ENCODE results near the gene ASAP2. TPM values are rescaled to one million over a fixed set of nuclear protein-coding genes. Genes with fewer than 3 reads are reported as not detected.

Gene ASAP2
- polyA plus RNA-seq, 3 donors, result 0.08 to 1.1 (median 0.20) TPM

- no peaks in the 10 kb centered on the region for H3K79me2 ChIP-seq (ENCODE audit: insufficient read depth, low read length)
- no peaks in the 10 kb centered on the region for H3K36me3 Mint-ChIP-seq
- H2AFZ ChIP-seq (ENCODE audit: insufficient read depth, low read depth, low read length, poor library complexity, severe bottlenecking), result peak overlapping the region; percentile 15
- peaks cover 0 to 5% (median 5%) of the 10 kb centered on the region in 3 donors for H3K27me3 Mint-ChIP-seq (ENCODE audit: low read depth in 3 of 3)
- TF ChIP-seq, protein P1, sequence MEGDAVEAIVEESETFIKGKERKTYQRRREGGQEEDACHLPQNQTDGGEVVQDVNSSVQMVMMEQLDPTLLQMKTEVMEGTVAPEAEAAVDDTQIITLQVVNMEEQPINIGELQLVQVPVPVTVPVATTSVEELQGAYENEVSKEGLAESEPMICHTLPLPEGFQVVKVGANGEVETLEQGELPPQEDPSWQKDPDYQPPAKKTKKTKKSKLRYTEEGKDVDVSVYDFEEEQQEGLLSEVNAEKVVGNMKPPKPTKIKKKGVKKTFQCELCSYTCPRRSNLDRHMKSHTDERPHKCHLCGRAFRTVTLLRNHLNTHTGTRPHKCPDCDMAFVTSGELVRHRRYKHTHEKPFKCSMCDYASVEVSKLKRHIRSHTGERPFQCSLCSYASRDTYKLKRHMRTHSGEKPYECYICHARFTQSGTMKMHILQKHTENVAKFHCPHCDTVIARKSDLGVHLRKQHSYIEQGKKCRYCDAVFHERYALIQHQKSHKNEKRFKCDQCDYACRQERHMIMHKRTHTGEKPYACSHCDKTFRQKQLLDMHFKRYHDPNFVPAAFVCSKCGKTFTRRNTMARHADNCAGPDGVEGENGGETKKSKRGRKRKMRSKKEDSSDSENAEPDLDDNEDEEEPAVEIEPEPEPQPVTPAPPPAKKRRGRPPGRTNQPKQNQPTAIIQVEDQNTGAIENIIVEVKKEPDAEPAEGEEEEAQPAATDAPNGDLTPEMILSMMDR (IDR thresholded peaks at IDR 0.05), result no peak
- H3K27me3 ChIP-seq (ENCODE audit: control insufficient read depth in 2 of 2, insufficient read depth in 2 of 2, low read length in 2 of 2), result no peaks in the 10 kb centered on the region
- no CpG with 5 or more reads among the region's 2 CpGs for WGBS (ENCODE audit: insufficient coverage)
- H3K27ac ChIP-seq (ENCODE audit: low read depth in 1 of 2, low read length in 2 of 2), result no peak overlapping the region
- no peak overlapping the region for H3K4me3 ChIP-seq (replicated peaks in 1 of 3; ENCODE audit: low read depth in 2 of 3, low read length in 3 of 3)
- no peak overlapping the region for H3K4me2 ChIP-seq (replicated peaks; ENCODE audit: extremely low read depth, low read length, poor library complexity, severe bottlenecking)
- H3K27ac Mint-ChIP-seq, result no peak overlapping the region
- no peak overlapping the region for H3K4me3 Mint-ChIP-seq
- H3K9me3 Mint-ChIP-seq, result peaks cover 0 to 5% (median 1%) of the 10 kb centered on the region in 7 donors
- H3K9ac ChIP-seq (ENCODE audit: insufficient read depth, low read length, poor library complexity, severe bottlenecking), result no peak overlapping the region
- H4K20me1 ChIP-seq (ENCODE audit: insufficient read depth, low read length), result no peaks in the 10 kb centered on the region
- H3K4me1 Mint-ChIP-seq, result peaks cover 37% of the 10 kb centered on the region
- intact Hi-C loops (cut with micrococcal nuclease), result no loop called here
- peaks cover 21 to 23% of the 10 kb centered on the region in 2 donors for H3K4me1 ChIP-seq (ENCODE audit: control insufficient read depth in 1 of 2, insufficient read depth in 2 of 2, low read length in 2 of 2)
- DNase-seq, result no peak
- H3K9me3 ChIP-seq (replicated peaks in 1 of 2; ENCODE audit: control insufficient read depth in 1 of 2, insufficient read depth in 1 of 2, low read length in 2 of 2), result no peaks in the 10 kb centered on the region
- no peaks in the 10 kb centered on the region for H3K36me3 ChIP-seq (replicated peaks in 1 of 2; ENCODE audit: control insufficient read depth in 1 of 2, insufficient read depth in 2 of 2, low read length in 2 of 2)
These were observed 18.9 kb upstream of the ASAP2 start for GRCh38 chr2:9187620-9188214.

DNA sequence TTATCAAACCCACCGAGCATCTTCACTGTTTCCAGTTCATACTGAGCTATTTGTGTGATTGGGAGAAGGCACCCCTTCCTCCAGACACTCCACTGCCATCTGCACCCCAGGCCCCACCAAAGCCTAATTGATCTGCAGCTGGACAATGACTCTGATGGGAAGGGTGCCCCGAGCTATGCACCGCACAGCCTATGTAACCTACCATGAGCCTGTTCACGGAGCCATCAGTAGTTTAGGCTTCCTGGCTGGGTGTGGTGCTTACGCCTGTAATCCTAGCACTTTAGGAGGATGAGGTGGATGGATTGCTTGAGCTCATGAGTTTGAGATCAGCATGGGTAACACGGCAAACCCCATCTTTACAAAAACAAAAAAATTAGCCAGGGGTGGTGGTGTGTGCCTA lies 17.8 kb upstream of the ASAP2 start:
- Histone ChIP-seq H3K9me3 (replicated peaks in 1 of 2; ENCODE audit: control insufficient read depth in 1 of 2, insufficient read depth in 1 of 2, low read length in 2 of 2) (no peaks in the 10 kb centered on the region), H3K9ac (ENCODE audit: insufficient read depth, low read length, poor library complexity, severe bottlenecking) (no peak overlapping the region), H3K4me1 (ENCODE audit: control insufficient read depth in 1 of 2, insufficient read depth in 2 of 2, low read length in 2 of 2) (peaks cover 24 to 25% of the 10 kb centered on the region in 2 donors), H3K4me2 (replicated peaks; ENCODE audit: extremely low read depth, low read length, poor library complexity, severe bottlenecking) (no peak overlapping the region), H3K4me3 (replicated peaks in 1 of 3; ENCODE audit: low read depth in 2 of 3, low read length in 3 of 3) (no peak overlapping the region), H3K36me3 (replicated peaks in 1 of 2; ENCODE audit: control insufficient read depth in 1 of 2, insufficient read depth in 2 of 2, low read length in 2 of 2) (no peaks in the 10 kb centered on the region), H4K20me1 (ENCODE audit: insufficient read depth, low read length) (no peaks in the 10 kb centered on the region), H2AFZ (ENCODE audit: insufficient read depth, low read depth, low read length, poor library complexity, severe bottlenecking) (no peak overlapping the region), H3K27me3 (ENCODE audit: control insufficient read depth in 2 of 2, insufficient read depth in 2 of 2, low read length in 2 of 2) (no peaks in the 10 kb centered on the region), H3K79me2 (ENCODE audit: insufficient read depth, low read length) (no peaks in the 10 kb centered on the region), H3K27ac (ENCODE audit: low read depth in 1 of 2, low read length in 2 of 2) (no peak overlapping the region)
- peaks cover 34% of the 10 kb centered on the region for H3K4me1 Mint-ChIP-seq
- H3K4me3 Mint-ChIP-seq, result no peak overlapping the region
- no CpG with 5 or more reads among the region's 6 CpGs for WGBS (ENCODE audit: insufficient coverage)
- TF ChIP-seq, protein P1 (IDR thresholded peaks at IDR 0.05), result no peak
- no peak for DNase-seq
- peaks cover 0 to 2% (median 1%) of the 10 kb centered on the region in 3 donors for H3K27me3 Mint-ChIP-seq (ENCODE audit: low read depth in 3 of 3)
- intact Hi-C loops (cut with micrococcal nuclease), result no loop called here
- H3K36me3 Mint-ChIP-seq, result no peaks in the 10 kb centered on the region
- peaks cover 0 to 5% (median 0%) of the 10 kb centered on the region in 7 donors for H3K9me3 Mint-ChIP-seq
- H3K27ac Mint-ChIP-seq, result no peak overlapping the region

Data from CD14-positive monocyte (primary cell).